Upper lobe of right lung (tissue), 1 donor: ENCODE data around the gene C19orf73. TPM values are rescaled to one million over a fixed set of nuclear protein-coding genes. Genes with fewer than 3 reads are reported as not detected.
"Not testable (repeated sequence)": the region's sequence is repeated elsewhere in the genome, so short reads cannot be mapped to it uniquely, and the experiment has no call there.

Experiments
- ATAC-seq: fragments of 200-7000 bp; cut with Tn5 transposase; one replicate; pipeline ENCODE4 v1.9.1; 2020; ENCODE audit warnings: mild to moderate bottlenecking, moderate library complexity
- DNase-seq: peaks from one replicate; pipeline ENCODE4 v3.0.0-alpha.2; 2020
- H3K27ac ChIP-seq: fragments of 200-600 bp; one replicate; pipeline ENCODE4 v1.8.0; 2022
- H3K27me3 ChIP-seq: fragments of 200-600 bp; one replicate; pipeline ENCODE4 v1.8.0; 2022; ENCODE audit warnings: mild to moderate bottlenecking
- H3K36me3 ChIP-seq: fragments of 200-600 bp; one replicate; pipeline ENCODE4 v1.8.0; 2022
- H3K4me1 ChIP-seq: fragments of 200-600 bp; one replicate; pipeline ENCODE4 v1.8.0; 2022
- H3K4me3 ChIP-seq: fragments of 200-600 bp; one replicate; pipeline ENCODE4 v1.8.0; 2022; ENCODE audit warnings: mild to moderate bottlenecking
- H3K9me3 ChIP-seq: fragments of 200-600 bp; one replicate; pipeline ENCODE4 v1.8.0; 2022
- CTCF ChIP-seq: fragments of 200-600 bp; IDR thresholded peaks from one replicate; pipeline ENCODE4 v1.8.0; 2022; ENCODE audit warnings: antibody characterized with exemption
- intact Hi-C: fragments of 100-400 bp; cut with DNase I; formaldehyde crosslinking; loops from one replicate; pipeline ENCODE4 v1.11.0; 2022
- total RNA-seq: library from RNA; stranded (reverse); fragmentation: NEBNext Ultra II Directional; extraction: Animal tissue kit (Norgen Biotek cat#: 25700); gene quantifications from one replicate; pipeline ENCODE4 v1.2.1, GENCODE V29; 2021
- donor health status: DM: no; HTN: yes; CAD: no; lungs with severe emphysema.

The C19orf73 gene
- total RNA-seq, 1 donor from 2014 or later, result 1.5 TPM

GRCh38 chr19:49084206-49085019, 34.5 kb downstream of the C19orf73 start:
- peaks cover 18% of the 10 kb centered on the region for H3K36me3 ChIP-seq
- no peak for TF ChIP-seq CTCF
- peak overlapping the region; percentile 97 for H3K4me3 ChIP-seq
- no peak for DNase-seq
- H3K9me3 ChIP-seq, result no peaks in the 10 kb centered on the region
- H3K27me3 ChIP-seq, result no peaks in the 10 kb centered on the region
- H3K4me1 ChIP-seq, result peaks cover 25% of the 10 kb centered on the region
- no peak for ATAC-seq
- peak overlapping the region; percentile 91 for H3K27ac ChIP-seq
- intact Hi-C loops, result no loop called here

- intact Hi-C loops, result no loop called here
These were observed 37.7 kb downstream of the C19orf73 start for GRCh38 chr19:49081273-49081672.

GRCh38 chr19:49080392-49080791, 38.6 kb downstream of the C19orf73 start:
- H3K4me1 ChIP-seq, result peaks cover 6% of the 10 kb centered on the region
- DNase-seq (no peak), ATAC-seq (no peak)
- H3K36me3 ChIP-seq, result no peaks in the 10 kb centered on the region
- no peak overlapping the region for H3K4me3 ChIP-seq
- intact Hi-C loops, result no loop called here
- H3K27ac ChIP-seq, result no peak overlapping the region
- H3K27me3 ChIP-seq, result no peaks in the 10 kb centered on the region
- TF ChIP-seq CTCF, result no peak
- H3K9me3 ChIP-seq, result no peaks in the 10 kb centered on the region

More at GRCh38 chr19:49081273-49081672, 37.7 kb downstream of the C19orf73 start:
- H3K4me3 ChIP-seq, result no peak overlapping the region
- ATAC-seq, result no peak
- peaks cover 9% of the 10 kb centered on the region for H3K4me1 ChIP-seq
- TF ChIP-seq CTCF, result no peak
- no peaks in the 10 kb centered on the region for H3K9me3 ChIP-seq
- H3K27me3 ChIP-seq, result no peaks in the 10 kb centered on the region
- no peak overlapping the region for H3K27ac ChIP-seq
- H3K36me3 ChIP-seq, result no peaks in the 10 kb centered on the region
- no peak for DNase-seq

GRCh38 chr19:49074869-49075268, 44.1 kb downstream of the C19orf73 start:
- H3K36me3 ChIP-seq, H3K9me3 ChIP-seq, H3K27ac ChIP-seq, ATAC-seq, H3K4me1 ChIP-seq, intact Hi-C loops, H3K4me3 ChIP-seq: not testable (repeated sequence)
- H3K27me3 ChIP-seq, result peaks cover 43% of the 10 kb centered on the region
- TF ChIP-seq CTCF, result peak; percentile 67
- peak; percentile 85 for DNase-seq

GRCh38 chr19:49073514-49074378, 45.2 kb downstream of the C19orf73 start:
- intact Hi-C loops, result no loop called here

More at GRCh38 chr19:49073514-49074378, 45.2 kb downstream of the C19orf73 start:
- ATAC-seq (no peak), DNase-seq (no peak)
- no peaks in the 10 kb centered on the region for H3K9me3 ChIP-seq
- H3K36me3 ChIP-seq, result no peaks in the 10 kb centered on the region
- no peak overlapping the region for H3K27ac ChIP-seq
- peaks cover 51% of the 10 kb centered on the region for H3K27me3 ChIP-seq
- no peaks in the 10 kb centered on the region for H3K4me1 ChIP-seq
- no peak overlapping the region for H3K4me3 ChIP-seq
- no peak for TF ChIP-seq CTCF
